HG02642 (cell line): ENCODE measurements around the gene MED12L.

Source experiments
- ATAC-seq: cut with Tn5 transposase; IDR thresholded peaks from one replicate; pipeline ENCODE4 v1.9.1; 2021; ENCODE audit warnings: mild to moderate bottlenecking; ENCODE audit not compliant: unreplicated experiment, poor library complexity

Gene MED12L

GRCh38 chr3:151169948-151170679 lies 84.7 kb downstream of the MED12L start:
- ATAC-seq: peak; percentile 40

GRCh38 chr3:151171145-151171757 lies 85.8 kb downstream of the MED12L start:
- peak; percentile 66 for ATAC-seq

DNA sequence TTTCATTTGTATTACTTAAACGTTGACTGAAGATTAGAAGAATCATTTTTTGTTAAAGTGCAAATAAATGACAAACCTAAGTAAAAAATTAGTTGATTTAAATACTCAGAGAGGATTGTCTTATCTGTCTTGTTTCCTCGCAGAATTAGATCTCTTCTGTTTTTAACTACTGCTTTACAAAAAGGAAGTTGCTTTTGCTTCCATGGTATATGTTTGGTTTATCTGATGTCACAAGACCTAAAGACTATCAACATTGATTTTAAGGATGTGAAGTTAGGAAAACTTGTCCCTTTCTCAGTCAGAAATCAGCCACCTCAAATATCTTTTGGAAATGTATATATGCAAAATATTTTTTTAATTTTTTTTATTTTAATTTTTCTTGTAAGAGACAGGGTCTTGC lies 88.9 kb downstream of the MED12L start:
- ATAC-seq: no peak

- ATAC-seq: no peak
Observed at GRCh38 chr3:151175952-151176351, 90.5 kb downstream of the MED12L start.

DNA sequence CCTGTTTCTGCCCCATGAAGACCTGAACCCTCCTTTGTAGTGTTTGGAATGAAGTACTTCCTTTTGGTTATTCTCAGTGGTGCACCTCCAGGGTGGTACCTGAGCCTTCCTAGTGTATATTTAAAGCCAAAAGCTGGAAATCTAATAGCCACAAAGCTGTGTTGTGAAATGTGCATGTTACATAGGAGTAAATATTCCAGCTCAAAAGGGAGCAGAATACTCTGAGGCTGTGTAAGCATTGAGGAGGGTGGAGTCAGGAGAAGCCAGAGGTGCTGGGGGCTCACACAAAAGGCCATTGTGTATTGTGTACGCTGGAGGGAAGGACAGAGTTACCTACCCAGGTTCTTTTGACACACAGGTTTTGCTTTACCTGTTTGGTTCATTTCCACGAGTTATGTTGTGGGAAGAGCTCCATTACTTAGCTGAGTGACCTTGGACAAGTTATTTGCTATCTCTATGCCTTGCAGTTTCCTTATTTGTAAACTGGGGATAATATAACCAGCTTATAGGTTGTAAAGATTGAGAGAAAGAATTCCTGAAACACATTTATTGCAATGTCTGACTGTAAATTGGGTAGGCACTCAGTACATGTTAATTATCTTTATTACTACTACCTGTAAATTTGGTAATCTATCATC lies 92.9 kb downstream of the MED12L start:
- ATAC-seq: no peak

DNA sequence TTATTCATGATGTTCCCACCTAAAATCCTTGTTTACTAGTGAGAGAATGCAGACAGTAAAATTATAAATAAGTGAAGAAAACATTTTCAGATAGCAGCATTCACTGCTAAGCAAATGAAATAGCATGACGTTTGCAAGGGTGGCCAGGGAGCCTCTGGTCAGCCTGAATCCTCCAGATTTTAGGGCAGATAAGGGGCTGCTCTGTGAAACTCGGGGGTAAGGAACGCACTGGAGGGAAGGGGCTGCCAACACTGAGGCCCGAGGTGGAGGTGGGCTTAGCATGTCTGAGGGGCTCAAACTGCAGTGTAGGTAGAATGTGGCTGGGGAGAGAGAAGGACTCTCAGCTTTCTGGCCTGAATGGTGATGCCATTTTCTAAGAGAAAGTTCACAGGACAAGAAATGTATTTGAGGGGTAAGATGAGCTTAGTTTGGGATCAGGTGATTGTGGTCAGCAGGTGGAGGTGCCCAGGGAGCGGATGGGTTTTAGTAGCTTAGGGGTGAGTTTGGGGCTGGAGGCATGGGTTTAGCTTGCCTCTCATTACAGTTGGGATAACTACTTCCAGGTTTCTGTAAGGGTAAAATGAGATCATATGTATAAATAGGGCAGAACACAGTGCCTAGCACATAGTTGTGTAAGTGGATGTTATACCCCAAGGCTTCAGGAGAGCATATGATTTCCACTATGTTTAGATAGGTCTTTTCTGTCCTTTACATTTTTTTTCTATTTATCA lies 97.0 kb downstream of the MED12L start:
- no peak for ATAC-seq

- no peak for ATAC-seq
Observed at GRCh38 chr3:151183265-151183671, 97.8 kb downstream of the MED12L start.

- no peak for ATAC-seq
Observed at GRCh38 chr3:151191095-151191494, 105.6 kb downstream of the MED12L start.

DNA sequence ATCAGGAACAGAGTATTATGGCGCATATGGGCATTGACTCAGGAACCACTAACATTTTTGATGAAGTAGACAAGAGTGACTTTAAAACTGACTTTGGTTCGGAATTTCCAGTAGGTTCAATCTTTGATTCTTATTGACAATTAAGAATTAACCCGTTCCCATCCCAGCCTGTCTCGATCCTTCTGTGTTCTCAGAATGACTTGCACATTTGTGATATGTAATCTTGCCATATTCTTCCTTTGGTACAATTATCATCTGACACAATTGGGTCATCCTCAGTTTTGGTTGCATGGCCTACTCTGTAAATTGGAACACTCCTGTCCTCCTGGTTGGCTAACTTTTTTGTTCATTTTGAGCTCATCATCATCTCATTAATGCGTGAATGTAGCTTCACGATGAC lies 107.1 kb downstream of the MED12L start:
- ATAC-seq: no peak

GRCh38 chr3:151195826-151196225 lies 110.4 kb downstream of the MED12L start:
- ATAC-seq: no peak

- ATAC-seq: no peak
Observed at GRCh38 chr3:151196434-151196833, 111.0 kb downstream of the MED12L start.

GRCh38 chr3:151197228-151197627 lies 111.8 kb downstream of the MED12L start:
- no peak for ATAC-seq

GRCh38 chr3:151197981-151198767 lies 112.7 kb downstream of the MED12L start:
- no peak for ATAC-seq

DNA sequence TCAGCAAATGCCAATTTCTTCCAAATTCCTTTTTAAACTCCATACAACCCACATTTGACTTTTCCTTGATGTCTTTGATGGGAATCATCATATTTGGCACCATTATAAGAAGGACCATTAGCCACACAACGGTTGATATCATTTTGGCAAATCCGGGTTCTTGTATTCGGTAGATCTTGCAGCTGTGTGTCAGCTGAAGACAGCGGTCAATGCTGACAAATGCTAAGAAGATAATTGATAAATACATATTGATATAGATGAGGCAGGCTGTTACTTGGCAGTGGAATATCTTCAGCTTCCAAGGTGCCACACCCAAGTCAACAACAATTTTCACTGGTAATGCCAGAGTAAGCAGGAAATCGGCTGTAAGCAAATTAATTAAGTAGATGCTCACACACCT lies 113.4 kb downstream of the MED12L start:
- no peak for ATAC-seq

DNA sequence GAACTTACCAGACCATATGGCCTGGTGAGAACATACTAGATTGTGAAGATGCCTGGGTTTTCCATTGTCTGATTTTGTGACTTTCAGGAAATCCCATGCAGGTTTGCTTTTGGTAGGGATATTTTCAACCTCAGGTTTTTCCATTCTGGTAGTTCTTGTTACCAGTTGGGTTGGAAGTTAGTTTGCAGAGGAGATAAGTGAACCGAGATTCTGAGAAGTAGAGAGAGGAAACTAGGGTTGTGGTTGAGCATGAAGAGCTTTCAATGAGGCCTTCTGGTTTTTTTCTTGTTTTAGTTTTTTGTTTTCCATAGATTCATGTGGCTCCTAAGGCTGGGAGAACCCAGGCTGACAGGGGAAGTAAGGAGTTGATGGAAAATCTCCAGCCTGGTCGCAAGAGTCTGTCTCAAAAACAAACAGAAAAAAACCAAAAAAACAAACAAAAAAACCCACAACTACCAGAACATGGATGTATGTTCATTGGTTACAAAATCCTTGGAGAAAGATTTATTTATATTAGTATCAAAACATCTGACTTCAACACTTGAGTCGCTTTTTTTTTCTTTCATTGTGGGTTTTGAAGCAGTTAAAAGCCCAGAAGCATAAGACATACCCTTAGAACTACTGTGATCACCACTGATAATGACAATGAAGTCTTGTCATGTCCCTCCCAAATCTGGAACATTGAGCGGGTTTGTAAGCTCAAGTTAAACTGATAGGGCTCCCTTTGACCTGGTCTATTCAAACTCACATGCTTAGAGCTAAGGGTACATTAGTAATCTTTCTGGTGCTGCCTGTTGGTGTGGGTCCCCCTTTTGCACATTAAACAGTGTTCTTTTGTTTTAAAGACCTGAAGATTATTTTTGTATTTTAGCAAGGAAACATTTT lies 114.3 kb downstream of the MED12L start:
- no peak for ATAC-seq

DNA sequence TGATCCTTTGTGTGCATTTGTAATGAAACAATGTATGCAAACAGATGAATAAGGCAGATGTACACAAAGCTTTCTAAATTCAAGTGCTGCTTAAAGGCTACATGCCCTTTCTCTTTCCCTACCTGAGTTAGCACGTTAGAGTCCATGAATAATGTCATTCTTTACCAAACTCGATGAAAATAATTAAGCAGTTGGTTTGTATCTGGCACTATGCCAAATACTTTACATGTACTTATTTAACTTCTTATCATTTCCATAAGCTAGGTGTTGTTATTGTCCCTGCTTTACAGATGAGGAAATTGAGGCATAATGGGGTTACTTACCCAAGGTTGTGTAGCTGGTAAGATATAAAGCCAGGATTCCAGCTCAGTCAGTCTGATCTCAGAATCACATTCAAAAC lies 115.1 kb downstream of the MED12L start:
- no peak for ATAC-seq

GRCh38 chr3:151201051-151201730 lies 115.7 kb downstream of the MED12L start:
- ATAC-seq: no peak

GRCh38 chr3:151203051-151203420 lies 117.6 kb downstream of the MED12L start, which contains the start of gene GPR171:
Gene GPR171, minus strand, starts transcription at chr3:151203216. Its CDS starts 3,830 bp downstream, at chr3:151199386.
- ATAC-seq: peak; percentile 95
